Ishikawa (cell line): ENCODE results near the gene ADCY1.

Experiments
- CEBPB ChIP-seq: IDR thresholded peaks from 2 replicates; pipeline ENCODE4 v1.6.1; 2012
- CREB1 ChIP-seq: IDR thresholded peaks from 2 replicates; pipeline ENCODE4 v1.6.1; 2012; ENCODE audit warnings: low read depth
- EGR1 ChIP-seq: IDR thresholded peaks from 2 replicates; pipeline ENCODE4 v1.6.1; 2012
- EP300 ChIP-seq: IDR thresholded peaks from 2 replicates; pipeline ENCODE4 v1.6.1; 2012; ENCODE audit warnings: borderline replicate concordance
- FOXM1 ChIP-seq: IDR thresholded peaks from 2 replicates; pipeline ENCODE4 v1.6.1; 2012; ENCODE audit warnings: low read depth, borderline replicate concordance
- NFIC ChIP-seq: IDR thresholded peaks from 2 replicates; pipeline ENCODE4 v1.6.1; 2012
- RAD21 ChIP-seq: IDR thresholded peaks from 2 replicates; pipeline ENCODE4 v1.6.1; 2012; ENCODE audit warnings: low read depth
- TAF1 ChIP-seq: IDR thresholded peaks from 2 replicates; pipeline ENCODE4 v1.6.1; 2012; ENCODE audit warnings: low read depth, mild to moderate bottlenecking
- TCF12 ChIP-seq: IDR thresholded peaks from 2 replicates; pipeline ENCODE4 v1.6.1; 2012; ENCODE audit warnings: low read depth
- TEAD4 ChIP-seq: IDR thresholded peaks from 2 replicates; pipeline ENCODE4 v1.6.1; 2012
- YY1 ChIP-seq: IDR thresholded peaks from 2 replicates; pipeline ENCODE4 v1.6.1; 2012; ENCODE audit warnings: low read depth
- ZBTB7A ChIP-seq: IDR thresholded peaks from 2 replicates; pipeline ENCODE4 v1.6.1; 2012; ENCODE audit warnings: low read depth
- TF ChIP-seq, protein P1 (sequence below): IDR thresholded peaks from 2 replicates; pipeline ENCODE4 v1.6.1; 2012
- TF ChIP-seq, protein P2 (sequence below): IDR thresholded peaks from 2 replicates; pipeline ENCODE4 v1.6.1; 2012; ENCODE audit warnings: low read depth, mild to moderate bottlenecking
- TF ChIP-seq, protein P3 (sequence below): IDR thresholded peaks from 2 replicates; pipeline ENCODE4 v1.6.1; 2012

Gene ADCY1

DNA sequence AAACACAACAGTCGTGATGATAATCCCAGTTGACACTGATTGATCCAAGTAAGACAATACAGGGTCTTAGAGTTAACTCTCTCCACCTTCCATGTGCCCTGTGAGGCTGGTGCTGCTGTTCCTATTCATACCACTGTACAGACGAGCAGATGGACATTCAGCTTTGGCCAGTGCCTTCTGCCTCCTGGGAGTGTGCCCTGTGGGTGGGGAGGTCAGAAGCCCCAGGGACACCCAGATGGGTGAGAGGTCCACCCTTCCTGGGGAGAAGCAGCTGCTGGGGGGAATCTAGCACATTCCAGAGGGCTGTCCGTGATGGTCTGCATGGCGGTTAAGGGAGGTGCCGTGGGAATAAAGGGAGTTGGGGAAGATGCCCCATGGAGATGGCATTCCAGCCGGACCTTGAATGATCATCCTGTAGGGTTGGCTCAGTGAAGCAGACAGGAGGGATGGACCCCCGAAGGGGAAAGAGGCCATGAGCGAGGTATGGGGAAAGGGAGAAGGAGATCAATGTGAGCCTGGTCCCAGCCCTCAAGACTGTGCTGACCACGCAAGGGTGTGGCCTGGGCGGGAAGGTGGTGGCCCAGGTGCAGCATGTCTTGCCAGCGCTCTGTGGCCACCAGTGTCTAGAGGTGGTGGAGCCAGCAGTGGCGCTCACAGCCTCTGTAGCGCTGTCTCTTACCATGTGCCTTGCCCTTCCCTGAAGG is 74.0 kb downstream of the ADCY1 start:
- TF ChIP-seq TEAD4 (no peak), EGR1 (no peak), CREB1 (no peak), CEBPB (no peak), TCF12 (no peak), TAF1 (no peak), YY1 (no peak), EP300 (no peak), ZBTB7A (no peak), NFIC (no peak), RAD21 (no peak), FOXM1 (no peak)
- TF ChIP-seq, protein P1, sequence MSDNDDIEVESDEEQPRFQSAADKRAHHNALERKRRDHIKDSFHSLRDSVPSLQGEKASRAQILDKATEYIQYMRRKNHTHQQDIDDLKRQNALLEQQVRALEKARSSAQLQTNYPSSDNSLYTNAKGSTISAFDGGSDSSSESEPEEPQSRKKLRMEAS = no peak
- TF ChIP-seq, protein P2, sequence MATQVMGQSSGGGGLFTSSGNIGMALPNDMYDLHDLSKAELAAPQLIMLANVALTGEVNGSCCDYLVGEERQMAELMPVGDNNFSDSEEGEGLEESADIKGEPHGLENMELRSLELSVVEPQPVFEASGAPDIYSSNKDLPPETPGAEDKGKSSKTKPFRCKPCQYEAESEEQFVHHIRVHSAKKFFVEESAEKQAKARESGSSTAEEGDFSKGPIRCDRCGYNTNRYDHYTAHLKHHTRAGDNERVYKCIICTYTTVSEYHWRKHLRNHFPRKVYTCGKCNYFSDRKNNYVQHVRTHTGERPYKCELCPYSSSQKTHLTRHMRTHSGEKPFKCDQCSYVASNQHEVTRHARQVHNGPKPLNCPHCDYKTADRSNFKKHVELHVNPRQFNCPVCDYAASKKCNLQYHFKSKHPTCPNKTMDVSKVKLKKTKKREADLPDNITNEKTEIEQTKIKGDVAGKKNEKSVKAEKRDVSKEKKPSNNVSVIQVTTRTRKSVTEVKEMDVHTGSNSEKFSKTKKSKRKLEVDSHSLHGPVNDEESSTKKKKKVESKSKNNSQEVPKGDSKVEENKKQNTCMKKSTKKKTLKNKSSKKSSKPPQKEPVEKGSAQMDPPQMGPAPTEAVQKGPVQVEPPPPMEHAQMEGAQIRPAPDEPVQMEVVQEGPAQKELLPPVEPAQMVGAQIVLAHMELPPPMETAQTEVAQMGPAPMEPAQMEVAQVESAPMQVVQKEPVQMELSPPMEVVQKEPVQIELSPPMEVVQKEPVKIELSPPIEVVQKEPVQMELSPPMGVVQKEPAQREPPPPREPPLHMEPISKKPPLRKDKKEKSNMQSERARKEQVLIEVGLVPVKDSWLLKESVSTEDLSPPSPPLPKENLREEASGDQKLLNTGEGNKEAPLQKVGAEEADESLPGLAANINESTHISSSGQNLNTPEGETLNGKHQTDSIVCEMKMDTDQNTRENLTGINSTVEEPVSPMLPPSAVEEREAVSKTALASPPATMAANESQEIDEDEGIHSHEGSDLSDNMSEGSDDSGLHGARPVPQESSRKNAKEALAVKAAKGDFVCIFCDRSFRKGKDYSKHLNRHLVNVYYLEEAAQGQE = no peak
- TF ChIP-seq, protein P3, sequence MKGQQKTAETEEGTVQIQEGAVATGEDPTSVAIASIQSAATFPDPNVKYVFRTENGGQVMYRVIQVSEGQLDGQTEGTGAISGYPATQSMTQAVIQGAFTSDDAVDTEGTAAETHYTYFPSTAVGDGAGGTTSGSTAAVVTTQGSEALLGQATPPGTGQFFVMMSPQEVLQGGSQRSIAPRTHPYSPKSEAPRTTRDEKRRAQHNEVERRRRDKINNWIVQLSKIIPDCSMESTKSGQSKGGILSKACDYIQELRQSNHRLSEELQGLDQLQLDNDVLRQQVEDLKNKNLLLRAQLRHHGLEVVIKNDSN = no peak

DNA sequence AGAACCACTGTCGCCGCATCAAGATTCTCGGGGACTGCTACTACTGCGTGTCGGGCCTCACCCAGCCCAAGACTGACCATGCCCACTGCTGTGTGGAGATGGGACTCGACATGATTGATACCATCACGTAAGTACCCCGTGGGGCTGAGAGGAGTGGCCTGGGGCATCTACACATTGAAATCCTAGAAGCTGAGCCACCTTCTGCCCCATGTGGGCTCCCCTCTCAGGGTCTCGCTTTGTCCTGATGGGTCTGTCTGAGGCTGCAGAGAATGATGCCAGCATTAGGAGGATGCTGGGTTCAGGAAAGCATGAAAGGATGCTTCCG is 74.5 kb downstream of the ADCY1 start:
- TF ChIP-seq, protein P3 = no peak
- no peak for TF ChIP-seq CEBPB
- no peak for TF ChIP-seq RAD21
- TF ChIP-seq TAF1 = no peak
- no peak for TF ChIP-seq TEAD4
- TF ChIP-seq FOXM1 = no peak
- no peak for TF ChIP-seq CREB1
- TF ChIP-seq YY1 = no peak
- no peak for TF ChIP-seq EP300
- TF ChIP-seq NFIC = no peak
- TF ChIP-seq, protein P2 = no peak
- no peak for TF ChIP-seq TCF12
- TF ChIP-seq ZBTB7A = no peak
- TF ChIP-seq, protein P1 = no peak
- TF ChIP-seq EGR1 = no peak

DNA sequence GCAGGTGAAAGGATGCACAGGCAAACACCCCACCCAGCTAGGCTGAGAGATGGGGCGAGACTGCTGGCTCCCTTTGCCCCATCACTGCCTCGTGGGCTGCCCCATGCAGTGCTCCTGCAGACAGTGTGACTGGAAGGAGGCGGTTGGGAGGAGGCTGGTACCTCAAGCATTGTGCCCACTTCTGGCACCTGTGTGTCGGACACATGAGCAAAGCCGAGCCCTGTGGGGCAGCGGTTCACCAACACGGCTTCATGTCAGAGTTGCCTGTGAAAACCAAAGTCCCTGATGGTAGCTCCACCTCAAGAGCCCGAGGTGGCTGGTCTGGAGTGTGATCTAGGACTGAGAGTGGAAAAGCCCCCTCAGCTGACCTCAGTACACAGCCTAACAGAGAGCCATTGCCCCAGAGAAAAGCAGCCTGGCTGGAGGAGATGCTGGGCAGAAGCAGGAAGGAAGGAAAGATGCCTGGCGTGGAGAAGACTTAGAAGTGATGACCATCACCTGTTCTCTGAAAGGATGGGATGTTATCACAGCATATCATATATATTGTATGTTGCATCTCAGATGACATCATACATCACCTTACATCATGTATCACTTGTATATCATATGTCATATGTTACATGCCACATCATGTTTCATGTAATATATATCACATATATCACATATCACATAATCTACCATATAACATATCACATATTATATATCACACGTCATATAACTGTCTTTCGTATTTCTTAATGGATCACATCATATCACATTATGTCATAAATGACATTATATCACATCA is 75.6 kb downstream of the ADCY1 start:
- no peak for TF ChIP-seq TCF12
- no peak for TF ChIP-seq TAF1
- no peak for TF ChIP-seq EGR1
- TF ChIP-seq CREB1 = no peak

DNA sequence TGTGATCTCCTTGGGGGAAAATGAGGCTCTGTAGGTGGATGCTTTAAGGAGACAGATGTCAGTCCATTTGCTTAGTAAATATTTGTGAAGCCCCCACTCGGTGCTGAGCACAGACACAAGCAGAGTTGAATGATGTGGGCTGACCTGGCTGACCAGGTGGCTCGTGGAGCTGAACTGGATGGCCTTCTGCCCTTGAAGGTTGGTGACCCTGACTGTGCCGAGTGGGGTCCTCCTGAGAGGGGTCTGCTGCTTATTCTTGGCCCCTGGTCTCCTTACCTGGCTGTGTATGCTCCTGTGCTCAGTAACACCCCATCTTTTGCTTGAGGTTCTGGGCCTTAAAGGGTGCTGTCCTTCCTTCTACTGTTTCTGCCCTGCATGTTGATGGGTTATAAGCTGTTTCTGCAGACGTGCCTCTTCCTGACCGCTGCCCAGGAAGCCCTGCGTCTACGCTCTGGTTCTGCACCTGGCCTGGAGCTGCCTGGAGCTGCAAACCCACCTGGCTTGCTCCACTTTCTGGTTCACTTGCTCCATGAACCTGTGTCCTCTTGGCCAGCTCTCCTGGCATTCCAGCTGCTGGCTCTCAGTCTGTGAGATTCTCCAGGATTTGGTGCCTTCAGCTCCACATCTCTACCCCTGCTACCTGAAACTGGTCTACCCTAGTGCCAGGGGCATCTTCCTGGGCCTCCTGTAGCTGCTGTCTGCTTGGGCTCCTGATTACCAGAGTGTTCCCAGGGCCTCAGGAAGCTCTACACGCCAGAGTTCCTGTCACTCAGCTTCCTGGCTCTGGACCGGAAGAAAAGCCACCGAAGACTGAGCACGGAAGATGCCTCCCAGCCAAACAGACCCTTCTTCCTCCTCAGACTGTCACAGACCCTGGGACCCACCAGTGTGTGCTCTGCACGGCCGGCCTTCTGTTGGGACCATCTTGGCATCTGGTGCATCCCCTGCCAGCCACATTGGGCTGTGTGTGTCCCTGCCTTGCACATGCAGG is 76.5 kb downstream of the ADCY1 start:
- TF ChIP-seq, protein P3 = no peak
- TF ChIP-seq EGR1 (no peak), RAD21 (no peak)
- TF ChIP-seq, protein P1 = no peak
